Measurements from ENCODE around the gene CCHCR1.

The CCHCR1 gene

DNA sequence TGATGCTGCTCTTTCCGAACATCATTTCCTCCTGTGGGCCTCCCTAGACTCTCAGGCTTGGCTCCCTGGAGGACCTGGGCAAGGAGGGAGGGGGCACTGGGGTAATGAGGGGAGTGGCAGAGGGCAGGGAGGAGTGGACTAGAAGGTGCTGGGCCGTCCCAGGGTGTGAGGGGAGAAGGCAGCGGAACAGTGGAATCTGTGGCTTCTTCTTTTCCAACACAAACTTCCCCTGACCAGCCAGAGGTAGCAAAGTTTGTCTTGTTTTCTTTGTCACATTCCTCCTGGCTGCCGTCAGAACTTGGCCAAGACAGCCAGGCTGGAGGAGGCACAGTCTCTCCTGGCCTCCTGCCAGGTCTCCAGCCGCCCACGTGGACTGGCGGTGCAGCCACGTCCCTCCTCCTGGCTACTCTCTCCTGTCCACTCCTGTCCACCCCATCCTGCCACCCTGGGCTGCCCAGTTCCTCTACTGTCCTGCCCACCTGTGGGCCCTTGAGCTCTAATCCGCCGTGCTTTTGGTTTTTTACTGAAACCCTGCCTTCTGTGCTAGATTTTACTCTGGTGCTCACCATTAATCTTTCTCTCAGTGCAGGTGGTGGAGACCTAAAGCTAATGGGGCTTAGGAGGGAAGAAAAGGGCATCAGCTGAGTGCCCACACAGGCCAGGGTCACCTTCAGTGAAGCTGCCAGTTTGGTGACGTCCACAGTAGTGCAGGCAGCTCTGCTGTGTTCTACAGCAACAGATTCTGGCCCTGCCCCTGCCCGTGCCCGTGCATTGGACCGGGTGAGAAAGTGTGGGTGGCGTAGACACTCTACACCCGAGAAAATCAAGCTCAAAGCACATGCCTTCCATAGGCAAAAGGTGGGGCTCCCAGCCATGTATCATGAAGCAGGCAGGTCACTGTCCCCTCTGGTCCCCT lies 34.6 kb downstream of the CCHCR1 start:
- Histone ChIP-seq H3K9ac (ENCODE audit: low read length) (no peak overlapping the region), H3K27ac (ENCODE audit: low read length) (no peak overlapping the region), H3K27me3 (ENCODE audit: control insufficient read depth, insufficient read depth, low read length) (no peaks in the 10 kb centered on the region)

GRCh38 chr6:31121131-31121790 lies 36.3 kb downstream of the CCHCR1 start:
- no peak overlapping the region for H3K9ac ChIP-seq (ENCODE audit: low read length)
- no peaks in the 10 kb centered on the region for H3K27me3 ChIP-seq (ENCODE audit: control insufficient read depth, insufficient read depth, low read length)
- no peak overlapping the region for H3K4me3 ChIP-seq (ENCODE audit: low read length)
- H3K36me3 ChIP-seq (ENCODE audit: control insufficient read depth, low read depth, low read length), result no peaks in the 10 kb centered on the region
- no peaks in the 10 kb centered on the region for H3K9me3 ChIP-seq (ENCODE audit: control insufficient read depth, low read depth, low read length)
- H3K4me1 ChIP-seq (ENCODE audit: control insufficient read depth, low read depth, low read length), result no peaks in the 10 kb centered on the region
- H3K27ac ChIP-seq (ENCODE audit: low read length), result no peak overlapping the region

More for the DNA sequence above, 34.6 kb downstream of the CCHCR1 start:
- Histone ChIP-seq H3K4me3 (ENCODE audit: low read length) (no peak overlapping the region), H3K9me3 (ENCODE audit: control insufficient read depth, low read depth, low read length) (no peaks in the 10 kb centered on the region), H3K4me1 (ENCODE audit: control insufficient read depth, low read depth, low read length) (no peaks in the 10 kb centered on the region), H3K36me3 (ENCODE audit: control insufficient read depth, low read depth, low read length) (no peaks in the 10 kb centered on the region)

DNA sequence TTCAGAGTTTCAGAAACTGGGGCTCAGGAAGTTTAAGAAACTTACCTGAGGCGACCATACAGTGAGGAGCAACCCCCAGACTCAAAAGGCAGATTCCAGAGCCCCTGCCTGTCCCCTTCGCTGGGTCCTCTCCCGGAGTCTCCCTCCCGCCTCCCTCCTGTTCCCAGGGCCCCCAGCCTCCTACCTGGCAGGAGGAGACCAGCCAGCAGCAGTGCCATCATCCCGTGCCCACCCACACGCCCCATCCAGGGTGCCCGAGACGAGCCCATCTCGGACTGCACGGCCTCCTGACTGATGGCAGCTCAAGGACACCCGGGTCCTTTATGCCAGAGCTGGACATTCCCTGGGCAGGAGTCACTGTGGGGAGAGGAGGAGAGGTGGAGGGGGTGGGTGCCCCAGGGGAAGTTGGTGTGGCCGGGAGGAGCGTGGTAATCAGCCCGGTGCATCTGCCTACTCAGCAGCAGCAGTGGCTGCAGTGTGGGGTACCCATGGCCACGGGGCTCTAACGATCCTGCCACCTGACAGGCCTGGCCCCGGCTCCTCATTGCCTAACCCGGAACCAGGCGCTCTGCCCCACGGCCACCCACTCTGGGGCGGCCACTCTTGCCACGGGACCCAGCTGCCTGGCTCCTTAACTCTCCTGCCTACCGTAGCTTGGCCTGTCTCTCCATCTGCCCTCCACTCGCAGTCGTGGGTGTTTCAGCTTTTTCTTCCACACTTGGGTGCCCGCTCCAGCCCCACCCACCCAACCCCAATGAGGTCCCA lies 37.3 kb downstream of the CCHCR1 start, which contains the start of gene CDSN:
CDSN (minus strand) TSS at position 296 of the 765 bp plus-strand sequence; CDS start at position 269, 27 bp downstream.
- no peaks in the 10 kb centered on the region for H3K36me3 ChIP-seq (ENCODE audit: control insufficient read depth, low read depth, low read length)
- no peak within 1 kb of the TSS for H3K9ac ChIP-seq (ENCODE audit: low read length)

DNA sequence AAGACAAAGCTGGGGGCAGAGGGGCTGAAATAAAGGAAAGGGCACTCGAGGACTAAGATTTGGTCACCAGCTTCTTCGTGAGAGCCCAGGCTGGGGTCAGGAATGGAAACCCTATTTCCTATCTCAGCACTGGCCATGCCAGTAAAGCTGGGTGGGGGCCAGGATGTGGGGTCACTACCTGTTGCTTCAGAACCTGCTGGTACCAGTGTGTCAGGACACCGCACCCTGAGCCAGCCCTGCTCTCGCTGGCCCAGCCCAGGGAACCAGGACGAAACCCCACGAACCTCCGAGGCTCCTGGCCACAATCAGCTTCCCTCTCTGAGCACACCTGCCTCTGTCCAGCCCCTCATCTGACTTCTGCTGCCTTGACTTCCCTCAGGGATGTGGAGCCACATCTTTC lies 39.4 kb downstream of the CCHCR1 start:
- H3K36me3 ChIP-seq (ENCODE audit: control insufficient read depth, low read depth, low read length), result no peaks in the 10 kb centered on the region
- peaks cover 1% of the 10 kb centered on the region for H3K27me3 ChIP-seq (ENCODE audit: control insufficient read depth, insufficient read depth, low read length)
- no peak overlapping the region for H3K9ac ChIP-seq (ENCODE audit: low read length)
- no peak overlapping the region for H3K27ac ChIP-seq (ENCODE audit: low read length)
- no peak overlapping the region for H3K4me3 ChIP-seq (ENCODE audit: low read length)
- H3K4me1 ChIP-seq (ENCODE audit: control insufficient read depth, low read depth, low read length), result peaks cover 7% of the 10 kb centered on the region
- H3K9me3 ChIP-seq (ENCODE audit: control insufficient read depth, low read depth, low read length), result no peaks in the 10 kb centered on the region

More for the DNA sequence above, 37.3 kb downstream of the CCHCR1 start, which contains the start of gene CDSN:
- no peaks in the 10 kb centered on the region for H3K9me3 ChIP-seq (ENCODE audit: control insufficient read depth, low read depth, low read length)
- H3K27ac ChIP-seq (ENCODE audit: low read length), result no peak within 1 kb of the TSS
- H3K4me3 ChIP-seq (ENCODE audit: low read length), result no peak within 1 kb of the TSS
- H3K27me3 ChIP-seq (ENCODE audit: control insufficient read depth, insufficient read depth, low read length), result no peaks in the 10 kb centered on the region
- no peaks in the 10 kb centered on the region for H3K4me1 ChIP-seq (ENCODE audit: control insufficient read depth, low read depth, low read length)

- Histone ChIP-seq H3K4me1 (ENCODE audit: control insufficient read depth, low read depth, low read length) (peaks cover 7% of the 10 kb centered on the region), H3K4me3 (ENCODE audit: low read length) (no peak overlapping the region), H3K9me3 (ENCODE audit: control insufficient read depth, low read depth, low read length) (no peaks in the 10 kb centered on the region), H3K36me3 (ENCODE audit: control insufficient read depth, low read depth, low read length) (no peaks in the 10 kb centered on the region), H3K27ac (ENCODE audit: low read length) (no peak overlapping the region), H3K27me3 (ENCODE audit: control insufficient read depth, insufficient read depth, low read length) (peaks cover 4% of the 10 kb centered on the region), H3K9ac (ENCODE audit: low read length) (no peak overlapping the region)
Observed at GRCh38 chr6:31116661-31117385, 40.8 kb downstream of the CCHCR1 start.

- Histone ChIP-seq H3K36me3 (ENCODE audit: control insufficient read depth, low read depth, low read length) (no peaks in the 10 kb centered on the region), H3K27me3 (ENCODE audit: control insufficient read depth, insufficient read depth, low read length) (peaks cover 4% of the 10 kb centered on the region), H3K9ac (ENCODE audit: low read length) (no peak overlapping the region), H3K4me3 (ENCODE audit: low read length) (no peak overlapping the region), H3K4me1 (ENCODE audit: control insufficient read depth, low read depth, low read length) (peaks cover 9% of the 10 kb centered on the region), H3K9me3 (ENCODE audit: control insufficient read depth, low read depth, low read length) (no peaks in the 10 kb centered on the region), H3K27ac (ENCODE audit: low read length) (no peak overlapping the region)
Observed at GRCh38 chr6:31115941-31116560, 41.6 kb downstream of the CCHCR1 start.

GRCh38 chr6:31114970-31115849 lies 42.4 kb downstream of the CCHCR1 start:
- H3K36me3 ChIP-seq (ENCODE audit: control insufficient read depth, low read depth, low read length), result no peaks in the 10 kb centered on the region
- H3K9ac ChIP-seq (ENCODE audit: low read length), result no peak overlapping the region
- no peaks in the 10 kb centered on the region for H3K9me3 ChIP-seq (ENCODE audit: control insufficient read depth, low read depth, low read length)
- no peak overlapping the region for H3K27ac ChIP-seq (ENCODE audit: low read length)
- peaks cover 16% of the 10 kb centered on the region for H3K4me1 ChIP-seq (ENCODE audit: control insufficient read depth, low read depth, low read length)
- H3K27me3 ChIP-seq (ENCODE audit: control insufficient read depth, insufficient read depth, low read length), result peaks cover 7% of the 10 kb centered on the region
- no peak overlapping the region for H3K4me3 ChIP-seq (ENCODE audit: low read length)

DNA sequence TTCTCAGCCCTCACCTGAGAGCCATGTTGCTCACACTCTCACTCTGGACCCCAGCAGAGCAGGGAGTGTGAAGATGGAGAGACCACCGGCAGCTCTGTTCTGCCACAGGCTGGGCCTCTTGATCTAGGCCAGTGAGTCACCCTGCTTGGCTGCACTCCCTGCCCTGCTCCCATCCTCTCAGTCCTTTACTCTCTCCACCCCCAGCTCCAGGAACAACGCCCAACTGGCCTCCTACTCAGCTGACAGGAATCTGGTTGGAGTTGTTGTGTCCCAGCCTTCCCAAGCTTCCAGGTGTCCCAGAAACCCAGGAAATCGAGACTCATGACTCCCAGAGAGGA lies 43.1 kb downstream of the CCHCR1 start, which contains the start of gene PSORS1C1:
PSORS1C1 (plus strand) TSS at position 260 of the 338 bp plus-strand sequence. CDS start 14,833 bp downstream, outside the sequence.
- no peak within 1 kb of the TSS for H3K4me3 ChIP-seq (ENCODE audit: low read length)

DNA sequence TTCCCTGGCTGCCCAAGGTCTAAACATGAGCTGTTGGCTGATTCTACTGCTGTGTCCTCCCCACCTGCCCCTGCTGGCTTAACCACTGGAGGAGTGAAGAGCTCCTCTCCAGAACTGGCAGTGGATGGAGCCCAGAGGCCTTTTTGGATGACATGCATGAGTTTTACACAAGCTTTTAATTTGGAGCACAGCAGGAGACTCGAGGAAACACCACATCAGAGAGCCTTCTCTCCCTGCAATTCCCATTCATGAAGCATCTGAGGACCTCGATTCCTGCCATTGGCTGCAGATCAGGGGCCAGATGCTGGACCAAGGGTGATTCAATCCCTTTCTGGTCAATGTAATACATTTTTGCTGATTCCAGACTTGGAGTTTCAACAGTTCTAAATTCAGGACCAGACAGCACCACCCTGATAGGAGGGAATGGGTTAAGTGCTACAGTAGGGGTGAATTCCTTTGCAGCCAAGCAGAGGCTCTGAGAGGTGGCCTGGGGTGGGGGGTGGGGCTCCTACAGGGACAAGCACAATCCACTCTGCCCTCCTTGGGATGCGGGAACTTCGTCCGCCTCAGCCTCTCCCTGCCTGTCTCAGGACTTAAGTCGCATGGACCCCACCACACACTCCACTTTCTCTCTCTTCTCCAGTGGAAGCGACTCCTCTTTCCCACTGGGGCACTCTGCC lies 43.6 kb downstream of the CCHCR1 start:
- H3K4me1 ChIP-seq (ENCODE audit: control insufficient read depth, low read depth, low read length), result peaks cover 16% of the 10 kb centered on the region
- no peaks in the 10 kb centered on the region for H3K9me3 ChIP-seq (ENCODE audit: control insufficient read depth, low read depth, low read length)
- no peak overlapping the region for H3K9ac ChIP-seq (ENCODE audit: low read length)
- no peak overlapping the region for H3K27ac ChIP-seq (ENCODE audit: low read length)
- H3K4me3 ChIP-seq (ENCODE audit: low read length), result no peak overlapping the region
- no peaks in the 10 kb centered on the region for H3K36me3 ChIP-seq (ENCODE audit: control insufficient read depth, low read depth, low read length)
- H3K27me3 ChIP-seq (ENCODE audit: control insufficient read depth, insufficient read depth, low read length), result peaks cover 15% of the 10 kb centered on the region

More for the DNA sequence above, 43.1 kb downstream of the CCHCR1 start, which contains the start of gene PSORS1C1:
- Histone ChIP-seq H3K27me3 (ENCODE audit: control insufficient read depth, insufficient read depth, low read length) (peaks cover 14% of the 10 kb centered on the region), H3K36me3 (ENCODE audit: control insufficient read depth, low read depth, low read length) (no peaks in the 10 kb centered on the region), H3K4me1 (ENCODE audit: control insufficient read depth, low read depth, low read length) (peaks cover 16% of the 10 kb centered on the region), H3K9me3 (ENCODE audit: control insufficient read depth, low read depth, low read length) (no peaks in the 10 kb centered on the region), H3K27ac (ENCODE audit: low read length) (no peak within 1 kb of the TSS), H3K9ac (ENCODE audit: low read length) (no peak within 1 kb of the TSS)
